A673 (cell line): Measurements from ENCODE around the gene FXYD4.

ENCODE experiments used
- EZH2 ChIP-seq: fragments of 200-600 bp; sonication (generic); IDR thresholded peaks from 2 replicates; pipeline ENCODE4 v1.6.1; 2017; ENCODE audit warnings: borderline replicate concordance, low read depth, mild to moderate bottlenecking, mixed read lengths, antibody characterized with exemption, low read length; ENCODE audit not compliant: poor library complexity, severe bottlenecking
- TF ChIP-seq, protein P1 (sequence below): fragments of 300-800, 200-600 bp; sonication (generic); conservative IDR thresholded peaks from 2 replicates; pipeline ENCODE4 v1.5.1; 2017; ENCODE audit warnings: low read depth, mild to moderate bottlenecking, antibody characterized with exemption, low read length, moderate library complexity, mixed read lengths

DNA sequence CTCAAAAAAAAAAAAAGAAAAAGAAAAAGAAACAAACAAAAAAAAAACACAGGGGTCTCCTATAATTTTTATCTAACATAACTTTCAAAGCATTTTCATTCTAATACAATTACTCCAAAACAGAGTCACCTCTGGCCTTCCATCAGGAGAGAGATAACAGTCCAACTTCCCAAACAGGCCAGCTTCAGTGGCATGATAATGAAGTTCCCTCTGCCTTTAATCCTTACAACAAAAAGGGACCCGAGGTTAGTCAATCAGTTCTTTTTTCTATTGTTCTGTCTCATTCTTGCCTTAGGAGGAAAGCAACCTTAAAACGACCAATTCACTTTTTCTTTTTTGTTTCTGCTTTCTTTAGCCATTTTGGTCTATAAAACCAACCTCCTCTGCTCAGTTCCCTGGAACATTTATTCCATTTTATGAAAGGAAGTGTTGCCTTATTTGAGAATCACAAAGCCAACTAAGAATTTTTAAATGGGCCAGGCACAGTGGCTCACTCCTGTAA, 16.5 kb upstream of the FXYD4 start:
- TF ChIP-seq, protein P1, sequence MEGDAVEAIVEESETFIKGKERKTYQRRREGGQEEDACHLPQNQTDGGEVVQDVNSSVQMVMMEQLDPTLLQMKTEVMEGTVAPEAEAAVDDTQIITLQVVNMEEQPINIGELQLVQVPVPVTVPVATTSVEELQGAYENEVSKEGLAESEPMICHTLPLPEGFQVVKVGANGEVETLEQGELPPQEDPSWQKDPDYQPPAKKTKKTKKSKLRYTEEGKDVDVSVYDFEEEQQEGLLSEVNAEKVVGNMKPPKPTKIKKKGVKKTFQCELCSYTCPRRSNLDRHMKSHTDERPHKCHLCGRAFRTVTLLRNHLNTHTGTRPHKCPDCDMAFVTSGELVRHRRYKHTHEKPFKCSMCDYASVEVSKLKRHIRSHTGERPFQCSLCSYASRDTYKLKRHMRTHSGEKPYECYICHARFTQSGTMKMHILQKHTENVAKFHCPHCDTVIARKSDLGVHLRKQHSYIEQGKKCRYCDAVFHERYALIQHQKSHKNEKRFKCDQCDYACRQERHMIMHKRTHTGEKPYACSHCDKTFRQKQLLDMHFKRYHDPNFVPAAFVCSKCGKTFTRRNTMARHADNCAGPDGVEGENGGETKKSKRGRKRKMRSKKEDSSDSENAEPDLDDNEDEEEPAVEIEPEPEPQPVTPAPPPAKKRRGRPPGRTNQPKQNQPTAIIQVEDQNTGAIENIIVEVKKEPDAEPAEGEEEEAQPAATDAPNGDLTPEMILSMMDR: no peak
- no peak for TF ChIP-seq EZH2
